Hematopoietic multipotent progenitor cell (in vitro differentiated cells): ENCODE data around the gene SLC6A8. TPM values are rescaled to one million over a fixed set of nuclear protein-coding genes. Genes with fewer than 3 reads are reported as not detected.

Experiments used
- DNase-seq, 3 donors: peaks; one replicate each; pipeline ENCODE4 v3.0.0-alpha.2; 2011 to 2015; ENCODE audit warnings: low read depth in 2 of 3, low spot score in 2 of 3
- total RNA-seq: library from RNA; depleted of rRNA; stranded (reverse); fragments of >200 nt; gene quantifications from one replicate; pipeline ENCODE4 v1.2.3, GENCODE V29; 2012

SLC6A8 gene
- total RNA-seq = 2.2 TPM

DNA sequence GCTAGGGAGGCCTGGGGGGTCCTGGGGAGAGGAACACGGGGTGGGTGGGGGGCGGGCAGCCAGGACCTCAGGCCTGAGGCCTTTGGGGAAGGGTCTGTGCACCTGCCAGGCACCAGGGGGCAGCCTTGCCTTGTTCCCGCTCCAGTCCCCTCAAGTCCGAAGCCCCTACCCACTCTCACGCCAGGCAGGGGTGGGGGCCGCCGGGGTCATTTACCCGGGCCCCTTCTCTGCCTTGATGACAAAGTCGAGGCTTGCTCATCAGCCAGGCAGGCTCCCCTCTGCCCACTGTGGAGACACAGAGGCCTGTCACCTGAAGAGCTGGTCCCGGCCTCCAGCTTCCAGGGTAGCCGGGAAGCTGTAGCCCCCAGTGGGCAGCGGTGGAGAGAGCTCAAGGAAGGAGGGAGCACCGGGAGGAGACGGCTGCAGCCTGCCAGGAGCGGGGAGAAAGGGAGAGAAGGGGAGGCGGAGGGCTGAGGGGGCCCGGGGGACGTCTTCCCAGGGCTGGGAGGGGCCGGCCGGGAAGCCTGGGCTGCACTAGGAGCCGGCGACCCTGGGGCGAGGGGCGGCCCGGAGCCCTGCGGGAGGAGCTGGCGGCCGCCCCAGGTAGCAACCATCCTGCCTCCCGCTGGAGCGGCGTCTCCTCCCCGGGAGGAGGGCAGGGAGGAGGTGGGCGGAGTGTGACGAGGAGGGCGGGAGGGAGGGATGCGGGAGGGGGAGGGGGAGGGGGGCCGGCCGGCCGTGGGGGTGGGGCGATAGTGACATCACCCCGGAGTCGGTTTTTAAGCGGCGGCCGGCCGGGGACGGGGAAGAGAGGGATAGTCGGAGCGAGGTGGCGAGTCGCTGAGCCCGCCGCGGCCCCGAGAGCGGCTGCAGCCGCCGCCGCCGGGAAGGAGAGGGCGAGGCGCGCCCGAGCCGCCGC, at the start of gene SLC6A8:
SLC6A8 (plus strand) TSS at position 806 of the 919 bp plus-strand sequence. CDS start 649 bp downstream, outside the sequence.
- DNase-seq = peak in 2 of 3 donors; percentile 31 to 38

DNA sequence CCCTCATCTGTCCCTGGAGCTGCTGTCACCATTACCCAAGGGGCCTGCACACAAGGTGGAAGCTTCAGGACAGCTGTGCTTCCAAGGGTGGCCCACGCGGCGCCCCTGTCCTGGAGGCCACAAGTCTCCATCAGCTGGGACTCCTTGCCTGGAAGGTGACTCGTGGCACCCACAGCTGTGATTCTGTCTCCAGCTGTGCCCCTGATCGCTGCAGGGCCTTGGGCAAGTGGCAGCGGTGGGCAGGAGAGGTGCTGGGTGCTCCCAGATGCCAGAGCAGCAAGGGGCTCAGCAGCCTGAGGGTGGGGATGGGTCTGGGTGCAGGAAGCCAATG, 49.7 kb upstream of the SLC6A8 start:
- DNase-seq = no peak

DNA sequence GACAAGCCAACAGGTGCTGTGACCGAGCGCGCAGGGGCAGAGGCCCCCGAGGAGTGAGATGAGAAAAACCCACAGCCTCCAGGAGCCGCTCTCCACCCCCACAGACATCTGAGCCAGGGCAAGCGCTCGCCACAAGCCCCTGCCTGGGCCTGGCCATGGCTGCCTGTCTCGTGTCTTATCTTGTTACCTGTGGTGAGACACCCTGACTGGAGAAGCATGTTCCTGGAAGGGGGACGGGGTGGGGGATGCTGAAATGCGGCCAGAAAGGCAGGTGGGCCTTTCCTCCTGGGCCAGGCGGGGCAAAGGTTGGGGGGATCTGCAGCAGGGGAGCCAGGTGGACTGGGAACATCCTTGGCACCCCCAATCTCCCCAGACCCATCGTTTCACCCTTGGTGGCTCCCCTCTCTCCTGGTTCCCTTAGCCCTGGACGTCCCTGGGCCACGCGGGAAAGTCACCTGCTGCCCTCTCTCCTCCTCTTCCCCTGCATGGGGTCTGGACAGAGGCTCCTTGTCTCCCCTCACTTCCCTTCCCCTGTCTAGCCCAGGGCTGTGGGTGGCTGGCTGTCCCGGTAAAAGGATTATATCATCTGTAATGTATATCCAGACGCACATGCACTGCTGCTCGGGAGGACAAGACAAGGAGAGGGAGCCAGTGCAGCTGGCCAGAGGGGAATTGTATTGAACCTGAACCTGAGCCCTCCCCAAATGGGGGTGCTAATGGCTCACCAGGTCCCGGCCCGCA, 49.1 kb upstream of the SLC6A8 start:
- DNase-seq = no peak

DNA sequence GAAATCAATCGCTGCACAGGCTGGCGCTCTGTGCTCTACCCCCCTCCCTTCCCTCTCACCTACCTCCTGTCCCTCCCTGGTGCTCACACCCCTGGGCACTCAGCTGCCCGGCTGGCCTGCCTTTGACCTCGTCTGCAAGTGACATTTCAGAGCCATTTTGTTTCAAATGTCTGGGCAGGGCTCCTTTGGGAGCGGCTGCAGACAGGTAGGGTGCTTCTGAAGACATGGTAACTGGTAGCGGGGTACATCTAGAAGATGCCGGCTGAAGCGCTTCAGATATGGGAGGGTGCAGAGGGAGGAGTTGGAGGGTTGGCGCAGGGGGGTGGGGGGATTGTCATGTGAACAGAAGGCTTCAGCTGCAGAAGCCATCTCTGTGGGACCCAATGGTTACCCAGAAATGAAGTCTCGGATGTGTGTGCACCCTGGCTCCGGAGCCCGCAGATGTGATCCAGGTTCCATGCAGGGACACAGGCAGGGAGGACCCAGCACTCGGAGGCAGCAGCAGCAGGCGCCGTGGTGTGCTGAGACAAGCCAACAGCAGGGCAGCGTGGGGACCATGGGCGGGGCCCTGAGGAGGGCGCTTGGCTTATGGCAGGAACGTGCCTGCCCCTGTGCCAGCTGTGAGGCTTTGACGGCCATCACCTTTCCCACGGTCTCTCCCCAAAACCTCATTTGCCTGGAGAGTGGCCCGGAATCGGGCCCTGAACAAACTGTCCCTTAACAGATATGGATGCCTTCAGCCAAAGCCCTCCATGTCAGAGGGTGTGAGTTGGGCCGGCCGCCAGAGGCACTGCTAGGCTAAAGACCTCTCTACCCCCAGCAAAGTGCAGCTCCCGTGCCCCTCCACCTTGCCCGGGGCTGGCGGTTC, 48.3 kb upstream of the SLC6A8 start:
- no peak for DNase-seq

DNA sequence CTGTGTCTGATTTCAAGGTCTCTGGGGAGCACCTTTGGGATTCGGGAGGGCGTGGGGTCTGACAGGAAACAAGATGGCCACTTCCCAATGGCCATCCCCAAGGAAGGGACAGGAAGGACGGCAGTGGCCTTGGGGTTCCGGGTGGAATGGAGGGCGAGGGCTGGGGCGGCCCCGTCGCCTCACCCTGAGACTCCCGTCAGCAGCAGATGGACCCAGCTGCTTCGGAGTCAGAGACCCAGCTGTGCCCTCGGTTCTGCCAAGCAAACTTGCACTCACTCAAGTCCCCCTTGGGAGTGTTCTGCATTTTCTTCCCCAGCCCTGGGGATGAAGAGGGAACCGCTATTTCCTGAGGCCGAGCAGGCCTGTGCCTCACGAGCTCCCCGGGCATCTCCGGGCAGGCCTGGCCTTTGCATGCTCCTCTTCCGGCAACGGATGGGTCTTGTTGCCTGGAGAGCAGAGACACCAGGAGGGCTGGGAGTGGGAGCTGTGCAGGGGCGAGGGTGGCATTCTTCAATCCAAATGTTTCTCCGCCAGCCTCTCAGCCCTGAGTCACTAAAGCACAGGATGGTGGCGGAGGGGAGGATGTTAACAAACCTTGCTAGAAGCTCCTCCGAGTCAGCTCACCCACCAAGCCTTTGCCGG, 47.6 kb upstream of the SLC6A8 start:
- no peak for DNase-seq

DNA sequence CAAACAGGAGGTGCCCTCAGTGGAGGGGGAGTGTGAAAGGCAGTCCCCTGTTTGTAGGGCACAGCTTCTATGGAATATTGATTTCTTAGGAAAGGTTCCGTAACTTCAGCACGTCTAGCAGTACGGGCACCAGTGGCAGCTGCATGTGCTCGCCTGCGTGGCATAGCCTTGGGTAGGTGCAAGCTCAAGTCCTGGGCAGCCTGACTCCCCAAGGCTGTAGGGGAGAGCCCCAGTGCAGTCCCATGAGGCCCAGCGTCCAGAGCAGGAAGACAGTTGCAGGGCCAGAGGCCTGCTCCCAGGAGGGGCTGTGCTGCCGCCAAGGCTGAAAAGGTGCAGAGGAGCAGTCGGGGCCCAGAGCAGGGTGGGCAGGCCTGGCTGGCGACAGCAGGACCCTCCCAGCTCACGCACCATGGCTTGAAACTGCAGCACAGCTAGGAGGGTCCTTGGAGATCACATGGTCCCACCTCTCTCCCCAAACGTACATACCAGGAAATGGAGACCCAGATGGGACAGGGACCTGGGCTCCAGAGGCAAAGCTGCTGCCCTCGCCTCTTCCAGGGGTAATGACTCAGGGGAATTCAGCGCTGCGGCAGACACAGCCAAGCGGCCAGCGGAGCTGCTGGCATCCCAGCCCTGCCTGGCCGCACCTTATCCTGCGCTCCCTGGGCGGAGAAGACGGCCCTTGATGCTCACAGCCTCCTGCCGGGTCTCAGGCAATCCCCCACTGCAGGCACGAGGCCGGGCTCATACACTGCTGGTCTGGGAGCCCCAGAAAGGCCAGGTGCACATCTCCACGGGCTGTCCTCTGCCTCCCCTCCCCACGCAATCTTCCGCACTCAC, 46.8 kb upstream of the SLC6A8 start:
- DNase-seq = no peak

DNA sequence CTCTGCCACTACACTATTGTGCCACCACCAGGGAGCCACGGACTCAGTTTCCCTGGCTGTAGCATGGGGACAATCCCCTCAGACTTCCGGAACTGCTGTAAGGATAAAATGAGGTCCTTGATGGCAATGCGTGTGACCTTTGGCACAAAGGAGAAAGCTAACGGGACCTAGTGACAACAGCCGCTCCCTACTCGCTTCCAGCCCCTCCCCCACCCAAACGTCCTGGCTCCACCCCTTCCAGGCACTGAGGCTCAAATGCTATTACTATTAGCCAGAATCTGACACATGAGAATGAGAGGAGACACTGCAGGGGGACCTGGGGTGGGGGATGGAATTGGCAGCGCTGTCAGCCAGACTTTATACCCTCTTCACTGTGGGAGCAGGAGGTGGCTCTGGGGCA, 46.1 kb upstream of the SLC6A8 start:
- no peak for DNase-seq

DNA sequence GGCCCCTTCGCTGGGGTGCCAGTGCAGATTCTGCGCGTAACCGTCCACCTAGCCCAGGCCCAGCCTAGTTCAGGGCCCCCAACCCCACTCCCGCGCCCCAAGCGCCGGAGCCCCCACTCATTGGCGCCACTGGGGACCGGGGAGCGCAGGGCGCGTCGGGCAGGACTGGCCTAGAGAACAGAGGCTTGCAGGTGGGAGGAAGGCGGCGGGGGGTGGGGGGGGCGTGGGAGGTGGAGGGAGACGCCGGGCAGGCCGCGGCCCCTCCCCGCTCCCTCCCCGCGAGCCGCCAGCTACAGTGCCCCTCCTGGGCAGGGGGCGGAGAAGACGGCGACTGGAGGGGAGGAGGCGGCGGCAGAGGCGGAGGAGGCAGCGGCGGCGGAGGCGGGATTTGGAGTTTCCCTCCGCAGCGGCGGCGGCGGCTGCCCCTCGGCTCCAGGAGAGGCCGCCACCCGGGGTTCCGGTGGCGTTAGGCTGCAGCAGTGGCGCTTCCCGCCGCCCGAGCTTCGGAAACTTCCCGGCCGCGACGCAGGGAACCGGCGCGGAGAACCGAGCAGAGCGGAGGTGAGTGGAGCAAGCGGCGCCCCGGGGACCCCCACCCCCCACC, 45.6 kb upstream of the SLC6A8 start:
- DNase-seq = no peak

DNA sequence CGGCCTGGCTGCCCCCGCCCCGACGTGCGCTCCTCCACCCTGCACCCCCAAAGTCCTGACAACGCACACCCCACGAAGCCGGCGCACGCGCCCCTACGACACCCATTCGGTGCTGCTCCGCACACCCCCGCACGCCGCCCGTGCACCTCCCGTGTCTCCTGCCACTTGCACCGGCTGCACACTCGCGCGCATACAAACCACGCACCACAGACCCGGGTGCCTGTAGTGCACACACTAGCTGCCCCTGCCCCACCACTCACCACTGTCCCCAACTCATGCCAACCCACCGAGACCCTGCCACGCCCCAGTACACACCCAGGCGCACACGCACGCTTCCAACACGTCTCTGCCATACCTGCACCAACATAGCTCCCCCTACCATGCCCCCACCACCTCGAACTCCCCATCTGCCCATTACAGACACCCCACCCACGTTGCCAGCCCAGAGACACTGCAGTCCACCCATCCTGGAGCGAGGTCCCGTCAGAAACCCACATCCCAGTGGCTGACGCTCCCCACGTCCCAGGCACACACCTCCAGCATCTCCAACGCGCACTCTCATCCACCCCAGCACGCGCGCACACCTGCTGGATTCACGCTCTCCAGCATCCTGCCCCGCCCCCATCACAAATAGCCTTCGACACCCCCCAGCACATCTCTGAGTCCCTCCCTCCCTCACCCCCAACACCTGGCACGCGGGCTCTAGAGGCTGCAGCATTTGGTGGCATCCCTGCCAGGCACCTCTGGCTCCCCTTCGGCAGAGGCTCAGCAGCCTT, 44.9 kb upstream of the SLC6A8 start:
- DNase-seq = no peak

DNA sequence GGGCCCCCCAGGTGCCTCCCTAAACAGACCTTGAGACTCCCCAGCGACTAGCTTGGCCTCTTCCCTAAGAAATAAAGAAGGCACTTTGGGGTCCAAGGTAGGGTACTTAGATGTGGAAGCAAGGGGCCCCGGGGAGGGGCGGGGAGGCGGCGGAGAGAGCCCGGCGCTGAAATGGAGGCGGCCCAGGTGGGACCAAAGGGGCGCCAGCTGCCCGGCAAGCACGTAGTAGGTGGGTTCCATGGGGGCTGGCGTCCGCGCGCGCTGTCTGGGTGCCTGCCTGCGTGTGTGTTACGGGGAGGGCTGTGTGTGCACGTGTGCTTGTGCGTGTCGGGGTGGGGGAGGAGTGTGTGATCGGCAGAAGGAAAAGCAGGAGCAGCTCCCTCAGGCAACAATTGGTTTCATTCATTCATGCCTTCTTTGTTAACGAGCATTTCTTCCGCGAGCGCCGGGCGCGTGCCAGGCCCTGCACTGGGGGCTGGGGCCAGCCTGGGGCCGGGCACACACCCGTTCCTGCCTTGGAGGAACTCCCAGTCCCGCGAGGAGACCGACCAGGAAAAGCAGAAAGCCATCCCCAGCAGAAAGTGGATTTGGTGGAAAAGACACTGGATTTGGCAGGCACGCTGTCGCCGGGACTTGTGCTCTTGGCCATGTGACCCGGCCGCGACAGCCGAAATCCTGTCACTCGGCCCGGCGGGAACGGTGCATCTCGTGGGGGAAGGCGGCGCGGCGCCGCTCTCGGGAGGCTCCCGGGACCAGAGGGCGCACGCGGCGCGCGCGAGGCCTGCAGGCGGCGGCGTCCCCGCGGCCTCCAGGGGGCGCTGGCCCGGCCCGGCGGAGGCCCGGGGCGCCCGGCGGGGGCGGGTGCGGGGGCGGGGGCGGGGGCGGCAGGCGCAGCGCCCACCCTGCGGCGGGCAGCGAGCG, 44.0 kb upstream of the SLC6A8 start:
- no peak for DNase-seq

DNA sequence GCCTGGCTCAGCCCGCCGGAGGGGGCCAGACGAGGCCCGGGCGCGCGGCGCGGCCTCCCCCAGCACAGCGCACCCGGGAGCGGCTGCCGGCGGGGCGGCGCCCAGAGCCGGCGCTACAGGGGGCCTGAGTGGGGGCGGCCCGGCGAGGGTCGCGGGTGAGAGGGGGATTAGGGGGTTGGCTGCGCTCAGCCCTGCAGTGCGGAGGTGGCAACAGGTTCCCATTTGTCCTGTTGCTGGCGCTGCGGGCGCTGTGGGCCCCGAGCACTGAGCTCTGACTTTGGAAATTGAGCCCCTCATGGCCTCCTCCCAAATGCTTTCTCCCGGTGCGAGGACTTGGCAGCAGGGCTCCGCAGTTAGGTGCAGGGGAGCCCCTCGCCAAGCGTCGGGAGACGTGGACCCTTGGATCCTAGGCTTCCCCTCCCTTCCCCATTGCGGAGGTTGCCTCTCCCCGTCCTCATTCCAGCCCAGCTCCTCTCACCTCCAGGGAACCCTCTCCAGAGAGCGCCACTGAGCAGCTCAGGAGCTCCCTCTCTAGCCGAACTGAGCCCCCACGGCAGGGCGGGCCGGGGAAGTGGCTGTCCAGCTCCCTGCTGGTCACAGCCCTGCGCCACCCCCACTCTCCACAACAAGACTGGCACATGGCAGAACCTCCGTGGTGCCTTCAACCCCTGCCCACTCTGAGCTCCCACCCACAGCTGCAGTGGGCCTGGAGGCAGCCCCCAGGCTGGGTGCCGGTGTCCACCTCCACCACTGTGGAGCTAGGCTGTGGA, 43.2 kb upstream of the SLC6A8 start:
- no peak for DNase-seq

DNA sequence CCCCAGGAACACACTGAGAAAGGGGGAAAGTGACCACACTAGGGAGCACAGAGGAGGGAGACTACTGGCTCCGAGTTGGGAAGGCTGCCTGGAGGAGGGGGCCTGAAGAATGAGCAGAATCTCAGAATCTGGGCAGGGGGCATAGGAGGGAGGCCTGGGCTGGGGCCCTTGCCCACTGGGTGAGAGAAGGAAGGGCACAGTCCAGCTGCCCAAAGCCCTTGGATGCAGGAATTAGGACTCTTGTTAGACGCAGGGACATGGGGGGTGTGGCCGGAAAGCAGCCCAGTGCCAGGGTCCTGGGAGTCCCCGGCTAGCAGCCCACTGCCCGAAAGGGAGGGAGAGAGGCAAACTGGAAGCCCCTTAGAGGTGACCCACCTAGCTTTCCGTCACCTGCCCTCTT, 42.6 kb upstream of the SLC6A8 start:
- DNase-seq = no peak

DNA sequence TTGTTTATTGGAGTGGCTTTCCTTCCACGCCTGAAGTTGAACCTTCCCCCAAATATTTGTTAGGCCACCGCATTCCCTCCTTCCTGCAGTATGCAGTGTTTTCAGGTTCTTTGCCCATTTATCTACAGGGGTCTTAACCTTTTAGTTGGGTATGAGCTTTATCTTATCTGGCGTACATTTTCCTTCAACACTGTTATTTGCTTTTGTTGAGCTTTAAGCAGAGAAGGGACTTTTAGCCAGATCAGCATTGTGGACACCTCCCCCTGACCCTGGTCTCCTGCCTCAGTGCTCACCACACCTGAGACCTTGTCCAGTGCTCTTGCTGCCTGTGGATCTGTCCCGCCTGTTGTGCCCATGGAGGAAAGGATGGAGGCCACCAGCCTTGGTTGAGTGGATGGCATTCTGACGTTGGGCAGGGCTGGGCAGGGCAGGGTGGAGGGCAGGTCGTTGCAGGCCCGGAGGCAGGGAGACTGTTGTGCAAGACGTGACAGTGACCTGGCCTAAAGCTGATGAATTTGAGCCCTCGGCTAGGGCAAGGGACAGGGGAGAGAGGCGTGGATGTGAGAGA, 41.7 kb upstream of the SLC6A8 start:
- no peak for DNase-seq

DNA sequence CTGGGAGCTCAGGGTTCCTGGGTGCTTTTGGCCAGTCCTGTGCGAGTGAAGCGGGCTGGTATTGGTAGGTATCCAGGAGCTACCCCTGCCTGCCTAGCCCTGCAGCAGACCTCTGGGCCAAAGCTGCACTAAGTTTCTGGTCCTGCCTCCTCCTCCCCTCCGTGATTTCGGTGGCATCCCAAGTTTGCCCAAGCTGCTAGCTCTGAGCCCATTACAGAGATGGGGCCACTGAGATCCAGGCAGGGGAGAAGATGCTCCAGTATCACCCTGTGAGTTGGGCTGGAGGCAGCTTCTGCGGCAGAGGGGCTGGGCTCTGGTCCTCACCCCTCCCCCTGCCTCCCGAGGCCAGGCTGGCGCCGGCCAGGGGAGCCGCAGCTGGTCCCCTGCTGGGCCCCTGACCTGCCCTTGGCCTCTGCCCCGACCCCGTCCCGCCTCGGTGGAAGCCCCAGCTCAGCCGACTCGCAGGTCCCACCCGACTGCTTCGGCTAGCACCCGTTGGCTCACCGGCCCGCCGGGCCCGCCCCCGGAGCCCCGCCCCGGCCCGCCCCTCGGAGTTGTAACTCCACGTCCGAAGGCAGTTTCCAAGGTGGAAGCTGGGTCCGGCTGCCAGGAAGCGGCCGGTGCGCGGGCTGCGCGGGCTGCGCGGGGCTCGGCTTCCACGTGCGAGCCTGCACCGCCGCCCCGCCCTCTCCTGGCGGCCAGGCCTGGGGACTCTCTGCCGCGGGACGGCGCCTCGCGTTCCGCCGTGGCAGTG, 40.9 kb upstream of the SLC6A8 start, which contains the start of gene DUSP9:
DUSP9 (plus strand) TSS at position 584 of the 754 bp plus-strand sequence. CDS start 751 bp downstream, outside the sequence.
- no peak for DNase-seq
